Measurements from ENCODE around the gene TK1. TPM values are rescaled to one million over a fixed set of nuclear protein-coding genes. Genes with fewer than 3 reads are reported as not detected.

The TK1 gene
- total RNA-seq, 1 experiment from 2014 or later = 72.5 TPM

DNA sequence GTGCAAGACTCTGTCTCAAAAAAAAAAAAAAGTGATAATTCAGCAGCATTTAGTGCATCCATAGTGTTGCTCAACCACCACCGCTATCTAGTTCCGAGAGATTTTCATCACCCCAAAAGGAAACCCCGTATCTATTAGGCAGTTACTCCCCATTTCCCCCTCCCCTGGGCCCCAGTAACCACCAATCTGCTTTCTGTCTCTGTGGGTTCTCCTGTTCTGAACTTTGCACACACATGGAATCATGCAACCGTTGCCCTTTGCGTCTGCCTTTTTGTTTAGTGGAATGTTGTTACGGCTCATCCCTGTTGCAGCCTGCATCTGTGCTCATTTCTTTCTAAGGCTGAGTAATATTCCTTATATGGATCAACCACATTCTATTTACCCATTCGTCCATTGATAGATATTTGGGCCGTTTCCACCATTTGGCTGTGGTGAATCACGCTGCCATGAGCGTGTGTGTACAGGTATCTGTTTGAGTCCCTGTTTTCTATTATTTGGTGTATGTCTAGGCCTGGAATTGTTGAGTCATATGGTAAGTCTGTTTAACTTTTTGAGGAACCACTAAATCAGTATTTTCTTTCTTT lies 27.2 kb downstream of the TK1 start:
- no peak for ATAC-seq
- no peaks in the 10 kb centered on the region for H3K36me3 Mint-ChIP-seq
- TF ChIP-seq, protein P1, sequence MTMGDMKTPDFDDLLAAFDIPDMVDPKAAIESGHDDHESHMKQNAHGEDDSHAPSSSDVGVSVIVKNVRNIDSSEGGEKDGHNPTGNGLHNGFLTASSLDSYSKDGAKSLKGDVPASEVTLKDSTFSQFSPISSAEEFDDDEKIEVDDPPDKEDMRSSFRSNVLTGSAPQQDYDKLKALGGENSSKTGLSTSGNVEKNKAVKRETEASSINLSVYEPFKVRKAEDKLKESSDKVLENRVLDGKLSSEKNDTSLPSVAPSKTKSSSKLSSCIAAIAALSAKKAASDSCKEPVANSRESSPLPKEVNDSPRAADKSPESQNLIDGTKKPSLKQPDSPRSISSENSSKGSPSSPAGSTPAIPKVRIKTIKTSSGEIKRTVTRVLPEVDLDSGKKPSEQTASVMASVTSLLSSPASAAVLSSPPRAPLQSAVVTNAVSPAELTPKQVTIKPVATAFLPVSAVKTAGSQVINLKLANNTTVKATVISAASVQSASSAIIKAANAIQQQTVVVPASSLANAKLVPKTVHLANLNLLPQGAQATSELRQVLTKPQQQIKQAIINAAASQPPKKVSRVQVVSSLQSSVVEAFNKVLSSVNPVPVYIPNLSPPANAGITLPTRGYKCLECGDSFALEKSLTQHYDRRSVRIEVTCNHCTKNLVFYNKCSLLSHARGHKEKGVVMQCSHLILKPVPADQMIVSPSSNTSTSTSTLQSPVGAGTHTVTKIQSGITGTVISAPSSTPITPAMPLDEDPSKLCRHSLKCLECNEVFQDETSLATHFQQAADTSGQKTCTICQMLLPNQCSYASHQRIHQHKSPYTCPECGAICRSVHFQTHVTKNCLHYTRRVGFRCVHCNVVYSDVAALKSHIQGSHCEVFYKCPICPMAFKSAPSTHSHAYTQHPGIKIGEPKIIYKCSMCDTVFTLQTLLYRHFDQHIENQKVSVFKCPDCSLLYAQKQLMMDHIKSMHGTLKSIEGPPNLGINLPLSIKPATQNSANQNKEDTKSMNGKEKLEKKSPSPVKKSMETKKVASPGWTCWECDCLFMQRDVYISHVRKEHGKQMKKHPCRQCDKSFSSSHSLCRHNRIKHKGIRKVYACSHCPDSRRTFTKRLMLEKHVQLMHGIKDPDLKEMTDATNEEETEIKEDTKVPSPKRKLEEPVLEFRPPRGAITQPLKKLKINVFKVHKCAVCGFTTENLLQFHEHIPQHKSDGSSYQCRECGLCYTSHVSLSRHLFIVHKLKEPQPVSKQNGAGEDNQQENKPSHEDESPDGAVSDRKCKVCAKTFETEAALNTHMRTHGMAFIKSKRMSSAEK (CRISPR knock-in tag; IDR thresholded peaks at IDR 0.05; ENCODE audit: borderline replicate concordance) = no peak
- TF ChIP-seq ZNF396 (CRISPR knock-in tag; IDR thresholded peaks at IDR 0.05; ENCODE audit: borderline replicate concordance) (no peak), TCF7 (CRISPR knock-in tag; IDR thresholded peaks at IDR 0.05; ENCODE audit: low read depth) (no peak), NFYB (CRISPR knock-in tag; conservative IDR thresholded peaks at IDR 0.05; ENCODE audit: low read depth) (no peak)
- no peaks in the 10 kb centered on the region for H3K9me3 Mint-ChIP-seq
- H3K27ac Mint-ChIP-seq = peak overlapping the region; percentile 1; the same call in 1 of the 2 replicates
- H3K4me3 Mint-ChIP-seq = no peak overlapping the region
- CTCF ChIA-PET = interaction anchor here (1.6 kb wide), 1 partner anchor 17 kb away, joined by 8 read pairs; no protein-coding TSS in a partner anchor
- DNase-seq (ENCODE audit: low spot score) = no peak
- POLR2A ChIA-PET = no interaction called here
- no peaks in the 10 kb centered on the region for H3K4me1 Mint-ChIP-seq
- H3K27me3 Mint-ChIP-seq (ENCODE audit: low read depth) = no peaks in the 10 kb centered on the region

DNA sequence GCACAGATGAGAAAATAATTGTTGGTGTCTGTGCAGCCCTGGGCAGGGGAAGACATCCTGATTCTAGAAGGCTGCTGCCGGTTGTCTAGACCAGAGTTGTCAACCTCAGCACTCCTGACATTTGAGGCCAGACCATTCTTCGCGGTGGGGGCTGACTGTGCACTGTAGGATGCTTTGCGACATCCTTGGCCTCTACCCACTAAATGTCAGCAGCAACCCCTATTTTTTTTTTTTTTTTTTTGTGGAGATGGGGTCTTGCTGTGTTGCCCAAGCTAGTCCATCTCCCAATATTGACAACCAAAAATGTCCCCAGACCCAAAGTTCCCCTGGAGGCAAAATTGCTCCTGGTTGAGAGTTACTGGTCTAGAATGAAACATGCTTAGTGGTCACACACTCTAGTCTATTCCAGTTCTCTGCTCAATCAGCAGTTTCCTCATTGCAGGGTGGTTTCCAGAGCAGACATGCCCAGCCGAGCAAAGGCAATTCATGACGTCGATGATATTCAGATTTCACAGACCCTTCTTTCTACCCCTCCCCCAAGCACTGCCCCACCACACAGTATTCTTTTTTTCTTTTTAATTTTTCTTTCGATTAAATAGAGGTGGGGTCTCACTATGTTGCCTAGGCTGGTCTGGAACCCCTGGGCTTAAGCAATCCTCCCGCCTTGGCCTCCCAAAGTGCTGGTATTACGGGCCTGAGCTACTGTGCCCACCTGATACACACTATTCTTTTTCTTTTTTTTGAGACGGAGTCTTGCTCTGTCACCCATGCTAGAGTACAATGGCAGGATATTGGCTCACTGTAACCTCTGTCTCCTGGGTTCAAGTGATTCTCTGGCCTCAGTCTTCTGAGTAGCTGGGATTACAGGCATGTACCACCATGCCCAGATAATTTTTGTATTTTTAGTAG lies 31.7 kb downstream of the TK1 start:
- Mint-ChIP-seq H3K9me3 (no peaks in the 10 kb centered on the region), H3K36me3 (no peaks in the 10 kb centered on the region), H3K27ac (no peak overlapping the region), H3K4me1 (no peaks in the 10 kb centered on the region), H3K4me3 (no peak overlapping the region), H3K27me3 (ENCODE audit: low read depth) (no peaks in the 10 kb centered on the region)
- no peak for ATAC-seq
- POLR2A ChIA-PET = no interaction called here
- no peak for DNase-seq (ENCODE audit: low spot score)
- CTCF ChIA-PET = no interaction called here
- TF ChIP-seq MXD4 (CRISPR knock-in tag; IDR thresholded peaks at IDR 0.05; ENCODE audit: borderline replicate concordance) = no peak
- TF ChIP-seq, protein P2, sequence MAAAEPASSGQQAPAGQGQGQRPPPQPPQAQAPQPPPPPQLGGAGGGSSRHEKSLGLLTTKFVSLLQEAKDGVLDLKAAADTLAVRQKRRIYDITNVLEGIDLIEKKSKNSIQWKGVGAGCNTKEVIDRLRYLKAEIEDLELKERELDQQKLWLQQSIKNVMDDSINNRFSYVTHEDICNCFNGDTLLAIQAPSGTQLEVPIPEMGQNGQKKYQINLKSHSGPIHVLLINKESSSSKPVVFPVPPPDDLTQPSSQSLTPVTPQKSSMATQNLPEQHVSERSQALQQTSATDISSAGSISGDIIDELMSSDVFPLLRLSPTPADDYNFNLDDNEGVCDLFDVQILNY (CRISPR knock-in tag; IDR thresholded peaks at IDR 0.05) = no peak
- TF ChIP-seq KAT7 (CRISPR knock-in tag; IDR thresholded peaks at IDR 0.05; ENCODE audit: borderline replicate concordance) = no peak
- TF ChIP-seq SMAD4 (CRISPR knock-in tag; IDR thresholded peaks at IDR 0.05) = no peak
- TF ChIP-seq ZNF138 (CRISPR knock-in tag; conservative IDR thresholded peaks at IDR 0.05) = no peak
- no peak for TF ChIP-seq RELA (CRISPR knock-in tag; IDR thresholded peaks at IDR 0.05; ENCODE audit: borderline replicate concordance)
- TF ChIP-seq ZNF423 (CRISPR knock-in tag; IDR thresholded peaks at IDR 0.05) = no peak
- no peak for TF ChIP-seq CBFB (CRISPR knock-in tag; IDR thresholded peaks at IDR 0.05; ENCODE audit: low read depth)
- TF ChIP-seq TEAD4 (CRISPR knock-in tag; IDR thresholded peaks at IDR 0.05) = no peak
- TF ChIP-seq, protein P3, sequence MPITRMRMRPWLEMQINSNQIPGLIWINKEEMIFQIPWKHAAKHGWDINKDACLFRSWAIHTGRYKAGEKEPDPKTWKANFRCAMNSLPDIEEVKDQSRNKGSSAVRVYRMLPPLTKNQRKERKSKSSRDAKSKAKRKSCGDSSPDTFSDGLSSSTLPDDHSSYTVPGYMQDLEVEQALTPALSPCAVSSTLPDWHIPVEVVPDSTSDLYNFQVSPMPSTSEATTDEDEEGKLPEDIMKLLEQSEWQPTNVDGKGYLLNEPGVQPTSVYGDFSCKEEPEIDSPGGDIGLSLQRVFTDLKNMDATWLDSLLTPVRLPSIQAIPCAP (CRISPR knock-in tag; IDR thresholded peaks at IDR 0.05) = no peak
- no peak for TF ChIP-seq ZNF396 (CRISPR knock-in tag; IDR thresholded peaks at IDR 0.05; ENCODE audit: borderline replicate concordance)
- TF ChIP-seq, protein P4, sequence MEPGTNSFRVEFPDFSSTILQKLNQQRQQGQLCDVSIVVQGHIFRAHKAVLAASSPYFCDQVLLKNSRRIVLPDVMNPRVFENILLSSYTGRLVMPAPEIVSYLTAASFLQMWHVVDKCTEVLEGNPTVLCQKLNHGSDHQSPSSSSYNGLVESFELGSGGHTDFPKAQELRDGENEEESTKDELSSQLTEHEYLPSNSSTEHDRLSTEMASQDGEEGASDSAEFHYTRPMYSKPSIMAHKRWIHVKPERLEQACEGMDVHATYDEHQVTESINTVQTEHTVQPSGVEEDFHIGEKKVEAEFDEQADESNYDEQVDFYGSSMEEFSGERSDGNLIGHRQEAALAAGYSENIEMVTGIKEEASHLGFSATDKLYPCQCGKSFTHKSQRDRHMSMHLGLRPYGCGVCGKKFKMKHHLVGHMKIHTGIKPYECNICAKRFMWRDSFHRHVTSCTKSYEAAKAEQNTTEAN (CRISPR knock-in tag; IDR thresholded peaks at IDR 0.05) = no peak
- TF ChIP-seq, protein P5, sequence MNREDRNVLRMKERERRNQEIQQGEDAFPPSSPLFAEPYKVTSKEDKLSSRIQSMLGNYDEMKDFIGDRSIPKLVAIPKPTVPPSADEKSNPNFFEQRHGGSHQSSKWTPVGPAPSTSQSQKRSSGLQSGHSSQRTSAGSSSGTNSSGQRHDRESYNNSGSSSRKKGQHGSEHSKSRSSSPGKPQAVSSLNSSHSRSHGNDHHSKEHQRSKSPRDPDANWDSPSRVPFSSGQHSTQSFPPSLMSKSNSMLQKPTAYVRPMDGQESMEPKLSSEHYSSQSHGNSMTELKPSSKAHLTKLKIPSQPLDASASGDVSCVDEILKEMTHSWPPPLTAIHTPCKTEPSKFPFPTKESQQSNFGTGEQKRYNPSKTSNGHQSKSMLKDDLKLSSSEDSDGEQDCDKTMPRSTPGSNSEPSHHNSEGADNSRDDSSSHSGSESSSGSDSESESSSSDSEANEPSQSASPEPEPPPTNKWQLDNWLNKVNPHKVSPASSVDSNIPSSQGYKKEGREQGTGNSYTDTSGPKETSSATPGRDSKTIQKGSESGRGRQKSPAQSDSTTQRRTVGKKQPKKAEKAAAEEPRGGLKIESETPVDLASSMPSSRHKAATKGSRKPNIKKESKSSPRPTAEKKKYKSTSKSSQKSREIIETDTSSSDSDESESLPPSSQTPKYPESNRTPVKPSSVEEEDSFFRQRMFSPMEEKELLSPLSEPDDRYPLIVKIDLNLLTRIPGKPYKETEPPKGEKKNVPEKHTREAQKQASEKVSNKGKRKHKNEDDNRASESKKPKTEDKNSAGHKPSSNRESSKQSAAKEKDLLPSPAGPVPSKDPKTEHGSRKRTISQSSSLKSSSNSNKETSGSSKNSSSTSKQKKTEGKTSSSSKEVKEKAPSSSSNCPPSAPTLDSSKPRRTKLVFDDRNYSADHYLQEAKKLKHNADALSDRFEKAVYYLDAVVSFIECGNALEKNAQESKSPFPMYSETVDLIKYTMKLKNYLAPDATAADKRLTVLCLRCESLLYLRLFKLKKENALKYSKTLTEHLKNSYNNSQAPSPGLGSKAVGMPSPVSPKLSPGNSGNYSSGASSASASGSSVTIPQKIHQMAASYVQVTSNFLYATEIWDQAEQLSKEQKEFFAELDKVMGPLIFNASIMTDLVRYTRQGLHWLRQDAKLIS (CRISPR knock-in tag; IDR thresholded peaks at IDR 0.05; ENCODE audit: borderline replicate concordance) = no peak
- TF ChIP-seq, protein P6, sequence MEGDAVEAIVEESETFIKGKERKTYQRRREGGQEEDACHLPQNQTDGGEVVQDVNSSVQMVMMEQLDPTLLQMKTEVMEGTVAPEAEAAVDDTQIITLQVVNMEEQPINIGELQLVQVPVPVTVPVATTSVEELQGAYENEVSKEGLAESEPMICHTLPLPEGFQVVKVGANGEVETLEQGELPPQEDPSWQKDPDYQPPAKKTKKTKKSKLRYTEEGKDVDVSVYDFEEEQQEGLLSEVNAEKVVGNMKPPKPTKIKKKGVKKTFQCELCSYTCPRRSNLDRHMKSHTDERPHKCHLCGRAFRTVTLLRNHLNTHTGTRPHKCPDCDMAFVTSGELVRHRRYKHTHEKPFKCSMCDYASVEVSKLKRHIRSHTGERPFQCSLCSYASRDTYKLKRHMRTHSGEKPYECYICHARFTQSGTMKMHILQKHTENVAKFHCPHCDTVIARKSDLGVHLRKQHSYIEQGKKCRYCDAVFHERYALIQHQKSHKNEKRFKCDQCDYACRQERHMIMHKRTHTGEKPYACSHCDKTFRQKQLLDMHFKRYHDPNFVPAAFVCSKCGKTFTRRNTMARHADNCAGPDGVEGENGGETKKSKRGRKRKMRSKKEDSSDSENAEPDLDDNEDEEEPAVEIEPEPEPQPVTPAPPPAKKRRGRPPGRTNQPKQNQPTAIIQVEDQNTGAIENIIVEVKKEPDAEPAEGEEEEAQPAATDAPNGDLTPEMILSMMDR (IDR thresholded peaks at IDR 0.05) = no peak
- TF ChIP-seq, protein P7, sequence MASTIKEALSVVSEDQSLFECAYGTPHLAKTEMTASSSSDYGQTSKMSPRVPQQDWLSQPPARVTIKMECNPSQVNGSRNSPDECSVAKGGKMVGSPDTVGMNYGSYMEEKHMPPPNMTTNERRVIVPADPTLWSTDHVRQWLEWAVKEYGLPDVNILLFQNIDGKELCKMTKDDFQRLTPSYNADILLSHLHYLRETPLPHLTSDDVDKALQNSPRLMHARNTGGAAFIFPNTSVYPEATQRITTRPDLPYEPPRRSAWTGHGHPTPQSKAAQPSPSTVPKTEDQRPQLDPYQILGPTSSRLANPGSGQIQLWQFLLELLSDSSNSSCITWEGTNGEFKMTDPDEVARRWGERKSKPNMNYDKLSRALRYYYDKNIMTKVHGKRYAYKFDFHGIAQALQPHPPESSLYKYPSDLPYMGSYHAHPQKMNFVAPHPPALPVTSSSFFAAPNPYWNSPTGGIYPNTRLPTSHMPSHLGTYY (CRISPR knock-in tag; IDR thresholded peaks at IDR 0.05) = no peak

Data from WTC11 (cell line).